Measurements from ENCODE around the gene ATXN7L1. TPM values are rescaled to one million over a fixed set of nuclear protein-coding genes. Genes with fewer than 3 reads are reported as not detected.

ATXN7L1 gene
- total and polyA plus RNA-seq, 2 of the 4 experiments (the other 2 are of a cell fraction), result 3.5 to 4.3 TPM

DNA sequence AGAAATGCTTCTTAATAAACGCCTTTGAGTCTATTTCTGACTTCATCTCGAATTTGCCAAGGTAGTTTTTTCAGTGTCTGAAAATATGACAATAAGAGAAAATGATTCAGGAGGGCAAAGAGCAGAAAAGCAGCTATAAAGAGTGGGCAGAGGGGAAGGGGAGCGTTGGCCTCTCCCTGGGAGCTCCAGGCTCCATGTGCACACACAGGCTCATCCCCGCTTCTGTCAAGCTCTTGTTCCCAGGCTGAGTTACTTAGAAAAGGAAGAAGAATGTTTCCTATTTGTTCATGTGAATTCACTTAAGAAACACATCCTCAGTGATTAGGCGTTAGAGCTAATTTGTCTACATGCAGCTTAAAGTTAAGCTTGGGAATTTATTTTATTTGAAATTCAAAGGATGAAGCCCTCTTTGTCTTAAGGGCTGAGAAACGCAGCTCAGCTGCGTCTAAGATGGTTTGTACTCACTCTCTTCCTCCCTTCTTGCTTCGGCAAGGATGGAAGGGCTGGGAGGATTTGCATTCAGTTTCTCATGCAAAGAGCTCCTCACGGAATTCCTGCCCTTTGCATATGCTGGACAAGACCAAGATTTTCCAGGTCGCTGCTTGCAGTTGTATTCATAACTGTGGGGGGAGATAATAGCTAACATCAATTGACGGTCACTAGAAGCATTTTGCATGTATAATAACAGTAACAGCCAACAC, 29.0 kb upstream of the ATXN7L1 start:
- Histone ChIP-seq H3K4me1 (ENCODE audit: control insufficient read depth, insufficient read depth, low read length) (no peaks in the 10 kb centered on the region), H4K91ac (ENCODE audit: insufficient read depth, low read depth, low read length) (no peak overlapping the region; the same call in 1 of the 2 replicates), H3K56ac (ENCODE audit: extremely low read depth, insufficient read depth, low read length) (no peak overlapping the region), H3K27me3 (ENCODE audit: control insufficient read depth, insufficient read depth, low read length) (no peaks in the 10 kb centered on the region), H2BK5ac (ENCODE audit: low read depth, low read length, poor library complexity, severe bottlenecking) (no peak overlapping the region), H3K36me3 (ENCODE audit: control insufficient read depth, insufficient read depth, low read length) (peaks cover 2% of the 10 kb centered on the region; the same call in 1 of the 2 replicates), H3K23ac (ENCODE audit: low read depth, low read length) (no peak overlapping the region), H3K9me1 (ENCODE audit: insufficient read depth, low read length) (0 out of 2 replicates have a peak, but pooled peaks cover 3% of the 10 kb centered on the region), H2BK120ac (ENCODE audit: low read depth, low read length) (no peak overlapping the region), H3K14ac (replicated peaks; ENCODE audit: low read depth, low read length) (no peak overlapping the region), H3K27ac (ENCODE audit: insufficient read depth, low read length) (no peak overlapping the region), H3K4me2 (ENCODE audit: low read depth, low read length) (no peak overlapping the region), H4K5ac (ENCODE audit: low read depth, low read length) (no peak overlapping the region), H2AK9ac (replicated peaks; ENCODE audit: low read depth, low read length, poor library complexity) (no peak overlapping the region), H2AFZ (replicated peaks; ENCODE audit: low read length, poor library complexity) (no peak overlapping the region), H3K4me3 (ENCODE audit: insufficient read depth, low read depth, low read length) (no peak overlapping the region), H4K8ac (ENCODE audit: low read depth in 2 of 2, low read length in 2 of 2) (no peak overlapping the region), H3K18ac (ENCODE audit: low read depth, low read length) (no peak overlapping the region), H4K20me1 (ENCODE audit: insufficient read depth, low read length) (no peaks in the 10 kb centered on the region; the same call in 1 of the 2 replicates), H3K9me3 (ENCODE audit: control insufficient read depth, insufficient read depth, low read length) (0 out of 2 replicates have a peak, but pooled peaks cover 1% of the 10 kb centered on the region), H3K9ac (ENCODE audit: low read depth, low read length) (no peak overlapping the region), H3K4ac (ENCODE audit: low read depth, low read length) (no peak overlapping the region), H2BK20ac (ENCODE audit: low read depth, low read length) (no peak overlapping the region), H3K79me1 (ENCODE audit: low read depth in 1 of 2, low read length in 2 of 2) (no peaks in the 10 kb centered on the region; a peak in 1 of 4 replicates), H2AK5ac (ENCODE audit: low read depth, low read length) (no peak overlapping the region), H2BK15ac (ENCODE audit: low read depth, low read length) (no peak overlapping the region)
- ATAC-seq (ENCODE audit: low read depth) (no peak), DNase-seq (no peak)
- intact Hi-C loops (cut with micrococcal nuclease), result no loop called here
- WGBS, 2 experiments (ENCODE audit: extremely low coverage in 2 of 2, insufficient read length in 1 of 2), result no CpG with 5 or more reads among the region's 11 CpGs
- BruUV-seq (replicated peaks), result no TSS peak
- TF ChIP-seq, protein P1, sequence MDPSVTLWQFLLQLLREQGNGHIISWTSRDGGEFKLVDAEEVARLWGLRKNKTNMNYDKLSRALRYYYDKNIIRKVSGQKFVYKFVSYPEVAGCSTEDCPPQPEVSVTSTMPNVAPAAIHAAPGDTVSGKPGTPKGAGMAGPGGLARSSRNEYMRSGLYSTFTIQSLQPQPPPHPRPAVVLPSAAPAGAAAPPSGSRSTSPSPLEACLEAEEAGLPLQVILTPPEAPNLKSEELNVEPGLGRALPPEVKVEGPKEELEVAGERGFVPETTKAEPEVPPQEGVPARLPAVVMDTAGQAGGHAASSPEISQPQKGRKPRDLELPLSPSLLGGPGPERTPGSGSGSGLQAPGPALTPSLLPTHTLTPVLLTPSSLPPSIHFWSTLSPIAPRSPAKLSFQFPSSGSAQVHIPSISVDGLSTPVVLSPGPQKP (IDR thresholded peaks at IDR 0.05; ENCODE audit: borderline replicate concordance, low read depth, low read length), result no peak
- TF ChIP-seq RAD21 (IDR thresholded peaks at IDR 0.05; ENCODE audit: low read length), result no peak
- TF ChIP-seq CEBPB (IDR thresholded peaks at IDR 0.05; ENCODE audit: low read depth, low read length), result no peak
- TF ChIP-seq NFE2L2 (IDR thresholded peaks at IDR 0.05; ENCODE audit: low read depth, low read length), result no peak
- no peak for TF ChIP-seq FOS (IDR thresholded peaks at IDR 0.05; ENCODE audit: low read depth, low read length)
- TF ChIP-seq RFX5 (IDR thresholded peaks at IDR 0.05; ENCODE audit: low read depth, low read length), result no peak
- TF ChIP-seq, protein P2, sequence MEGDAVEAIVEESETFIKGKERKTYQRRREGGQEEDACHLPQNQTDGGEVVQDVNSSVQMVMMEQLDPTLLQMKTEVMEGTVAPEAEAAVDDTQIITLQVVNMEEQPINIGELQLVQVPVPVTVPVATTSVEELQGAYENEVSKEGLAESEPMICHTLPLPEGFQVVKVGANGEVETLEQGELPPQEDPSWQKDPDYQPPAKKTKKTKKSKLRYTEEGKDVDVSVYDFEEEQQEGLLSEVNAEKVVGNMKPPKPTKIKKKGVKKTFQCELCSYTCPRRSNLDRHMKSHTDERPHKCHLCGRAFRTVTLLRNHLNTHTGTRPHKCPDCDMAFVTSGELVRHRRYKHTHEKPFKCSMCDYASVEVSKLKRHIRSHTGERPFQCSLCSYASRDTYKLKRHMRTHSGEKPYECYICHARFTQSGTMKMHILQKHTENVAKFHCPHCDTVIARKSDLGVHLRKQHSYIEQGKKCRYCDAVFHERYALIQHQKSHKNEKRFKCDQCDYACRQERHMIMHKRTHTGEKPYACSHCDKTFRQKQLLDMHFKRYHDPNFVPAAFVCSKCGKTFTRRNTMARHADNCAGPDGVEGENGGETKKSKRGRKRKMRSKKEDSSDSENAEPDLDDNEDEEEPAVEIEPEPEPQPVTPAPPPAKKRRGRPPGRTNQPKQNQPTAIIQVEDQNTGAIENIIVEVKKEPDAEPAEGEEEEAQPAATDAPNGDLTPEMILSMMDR (conservative IDR thresholded peaks at IDR 0.05; ENCODE audit: low read depth, low read length), result no peak
- TF ChIP-seq MAZ (IDR thresholded peaks at IDR 0.05; ENCODE audit: borderline replicate concordance, low read depth, low read length), result no peak
- TF ChIP-seq MAFK (IDR thresholded peaks at IDR 0.05; ENCODE audit: low read depth, low read length), result no peak
- TF ChIP-seq, protein P3, sequence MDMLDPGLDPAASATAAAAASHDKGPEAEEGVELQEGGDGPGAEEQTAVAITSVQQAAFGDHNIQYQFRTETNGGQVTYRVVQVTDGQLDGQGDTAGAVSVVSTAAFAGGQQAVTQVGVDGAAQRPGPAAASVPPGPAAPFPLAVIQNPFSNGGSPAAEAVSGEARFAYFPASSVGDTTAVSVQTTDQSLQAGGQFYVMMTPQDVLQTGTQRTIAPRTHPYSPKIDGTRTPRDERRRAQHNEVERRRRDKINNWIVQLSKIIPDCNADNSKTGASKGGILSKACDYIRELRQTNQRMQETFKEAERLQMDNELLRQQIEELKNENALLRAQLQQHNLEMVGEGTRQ (IDR thresholded peaks at IDR 0.05; ENCODE audit: low read depth, low read length), result no peak
- TF ChIP-seq POLR2A (IDR thresholded peaks at IDR 0.05; ENCODE audit: low read depth, low read length), result no peak
- TF ChIP-seq BHLHE40 (IDR thresholded peaks at IDR 0.05; ENCODE audit: low read depth, low read length), result no peak
- no peak for TF ChIP-seq RCOR1 (IDR thresholded peaks at IDR 0.05; ENCODE audit: insufficient replicate concordance, low read length)
- TF ChIP-seq MXI1 (IDR thresholded peaks at IDR 0.05; ENCODE audit: borderline replicate concordance, low read depth, low read length), result no peak
- no peak for TF ChIP-seq SMC3 (IDR thresholded peaks at IDR 0.05; ENCODE audit: low read depth, low read length)
- TF ChIP-seq CHD1 (IDR thresholded peaks at IDR 0.05; ENCODE audit: low read depth, low read length), result no peak
- ChIA-PET CTCF (interaction anchor here (0.8 kb wide), 1 partner anchor 17 kb away, joined by 3 read pairs; no protein-coding TSS in a partner anchor), POLR2A (ENCODE audit: unreplicated experiment) (no interaction called here)
- in situ Hi-C loops (cut with MboI; ENCODE audit: low sequenced_read_pairs), result no loop called here
- dilution Hi-C loops (cut with HindIII; ENCODE audit: low sequenced_read_pairs, unreplicated experiment), result no loop called here

Data from IMR-90 (cell line).